Upper lobe of left lung (tissue), 4 donors: ENCODE measurements around the gene ELAVL2.

Experiments used
- POLR2AphosphoS5 ChIP-seq, 2 donors: sonication (generic); formaldehyde crosslinking; IDR thresholded peaks; one replicate each; pipeline ENCODE4 v1.5.1; 2017; ENCODE audit warnings: antibody characterized with exemption in 2 of 2
- TF ChIP-seq, protein P1 (sequence below), 6 experiments: fragments of 450-650 bp in 4 of 6; fragments of 200-600 bp in 2 of 6; sonication (generic) in 2 of 6; IDR thresholded peaks; one replicate each; pipeline ENCODE4 v1.5.1; 2016 to 2019; ENCODE audit warnings: antibody characterized with exemption in 6 of 6

DNA sequence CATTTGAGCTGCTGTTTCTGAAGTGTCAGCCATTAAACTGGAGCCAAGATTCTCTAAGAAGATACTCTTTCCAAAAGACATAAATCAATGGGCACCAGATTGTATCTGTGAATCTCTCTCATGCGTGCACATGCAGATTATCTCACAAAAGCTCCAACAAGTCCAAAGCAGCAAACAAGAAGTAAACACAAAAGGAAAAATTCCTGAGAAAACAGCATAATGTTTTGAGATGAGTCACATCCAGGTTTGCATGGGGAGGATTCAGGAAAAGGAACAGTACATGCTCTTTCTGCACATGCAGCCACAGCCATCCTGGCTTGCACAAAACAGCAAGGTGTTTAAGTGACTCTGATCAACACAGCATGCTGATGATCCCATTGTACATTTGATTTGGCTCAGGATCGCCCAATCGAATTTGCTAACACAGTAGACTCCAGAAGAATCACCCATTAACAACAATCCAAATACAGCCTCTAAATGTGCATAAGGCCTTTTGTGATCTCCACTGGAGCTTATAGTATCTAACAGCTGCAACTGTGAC is 143.1 kb downstream of the ELAVL2 start:
- TF ChIP-seq, protein P1, sequence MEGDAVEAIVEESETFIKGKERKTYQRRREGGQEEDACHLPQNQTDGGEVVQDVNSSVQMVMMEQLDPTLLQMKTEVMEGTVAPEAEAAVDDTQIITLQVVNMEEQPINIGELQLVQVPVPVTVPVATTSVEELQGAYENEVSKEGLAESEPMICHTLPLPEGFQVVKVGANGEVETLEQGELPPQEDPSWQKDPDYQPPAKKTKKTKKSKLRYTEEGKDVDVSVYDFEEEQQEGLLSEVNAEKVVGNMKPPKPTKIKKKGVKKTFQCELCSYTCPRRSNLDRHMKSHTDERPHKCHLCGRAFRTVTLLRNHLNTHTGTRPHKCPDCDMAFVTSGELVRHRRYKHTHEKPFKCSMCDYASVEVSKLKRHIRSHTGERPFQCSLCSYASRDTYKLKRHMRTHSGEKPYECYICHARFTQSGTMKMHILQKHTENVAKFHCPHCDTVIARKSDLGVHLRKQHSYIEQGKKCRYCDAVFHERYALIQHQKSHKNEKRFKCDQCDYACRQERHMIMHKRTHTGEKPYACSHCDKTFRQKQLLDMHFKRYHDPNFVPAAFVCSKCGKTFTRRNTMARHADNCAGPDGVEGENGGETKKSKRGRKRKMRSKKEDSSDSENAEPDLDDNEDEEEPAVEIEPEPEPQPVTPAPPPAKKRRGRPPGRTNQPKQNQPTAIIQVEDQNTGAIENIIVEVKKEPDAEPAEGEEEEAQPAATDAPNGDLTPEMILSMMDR (IDR thresholded peaks at IDR 0.05), result no peak
- TF ChIP-seq POLR2AphosphoS5 (IDR thresholded peaks at IDR 0.05), result no peak
